Astrocyte of the hippocampus (primary cell): Measurements from ENCODE around the gene PDE9A.

Source experiments
- DNase-seq: peaks from one replicate; pipeline ENCODE4 v3.0.0; 2011; ENCODE audit warnings: low read depth, low spot score

The PDE9A gene

GRCh38 chr21:42755031-42755665, 101.7 kb downstream of the PDE9A start:
- DNase-seq = no peak

- DNase-seq = no peak
These were observed 102.6 kb downstream of the PDE9A start for GRCh38 chr21:42755766-42756579.

DNA sequence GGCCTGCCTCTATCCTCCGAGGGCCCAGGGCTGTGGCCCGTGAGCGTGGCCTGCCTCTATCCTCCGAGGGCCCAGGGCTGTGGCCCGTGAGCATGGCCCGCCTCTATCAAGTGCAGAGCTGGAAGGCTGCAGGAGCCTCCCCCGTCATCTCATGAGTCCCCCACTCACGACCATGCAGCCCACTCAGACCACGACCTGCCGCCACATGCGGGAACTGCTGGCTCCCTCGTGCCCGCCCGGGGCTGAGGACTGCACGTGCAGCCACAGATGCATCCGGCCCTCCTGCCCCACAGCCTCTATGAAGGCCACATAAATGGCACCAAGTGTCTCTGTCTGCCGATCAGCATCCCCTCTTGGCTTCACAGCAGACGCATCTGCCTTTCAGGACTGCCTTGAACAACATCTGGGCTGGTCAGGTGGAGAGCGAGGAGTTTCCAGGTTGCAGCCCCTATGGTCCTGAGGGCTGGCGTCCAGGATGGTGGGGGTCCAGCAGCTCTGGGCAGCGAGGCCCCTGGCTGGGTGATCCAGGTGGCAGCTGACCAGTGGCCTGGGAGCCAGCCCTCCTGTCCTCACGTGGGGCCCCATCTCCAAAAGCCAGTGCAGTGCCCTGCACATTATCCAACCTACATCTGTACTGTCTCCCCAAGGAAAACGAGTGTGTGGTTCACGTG, 103.3 kb downstream of the PDE9A start:
- no peak for DNase-seq

- no peak for DNase-seq
These were observed 104.0 kb downstream of the PDE9A start for GRCh38 chr21:42757422-42757821.

GRCh38 chr21:42757826-42758655, 104.6 kb downstream of the PDE9A start:
- no peak for DNase-seq

DNA sequence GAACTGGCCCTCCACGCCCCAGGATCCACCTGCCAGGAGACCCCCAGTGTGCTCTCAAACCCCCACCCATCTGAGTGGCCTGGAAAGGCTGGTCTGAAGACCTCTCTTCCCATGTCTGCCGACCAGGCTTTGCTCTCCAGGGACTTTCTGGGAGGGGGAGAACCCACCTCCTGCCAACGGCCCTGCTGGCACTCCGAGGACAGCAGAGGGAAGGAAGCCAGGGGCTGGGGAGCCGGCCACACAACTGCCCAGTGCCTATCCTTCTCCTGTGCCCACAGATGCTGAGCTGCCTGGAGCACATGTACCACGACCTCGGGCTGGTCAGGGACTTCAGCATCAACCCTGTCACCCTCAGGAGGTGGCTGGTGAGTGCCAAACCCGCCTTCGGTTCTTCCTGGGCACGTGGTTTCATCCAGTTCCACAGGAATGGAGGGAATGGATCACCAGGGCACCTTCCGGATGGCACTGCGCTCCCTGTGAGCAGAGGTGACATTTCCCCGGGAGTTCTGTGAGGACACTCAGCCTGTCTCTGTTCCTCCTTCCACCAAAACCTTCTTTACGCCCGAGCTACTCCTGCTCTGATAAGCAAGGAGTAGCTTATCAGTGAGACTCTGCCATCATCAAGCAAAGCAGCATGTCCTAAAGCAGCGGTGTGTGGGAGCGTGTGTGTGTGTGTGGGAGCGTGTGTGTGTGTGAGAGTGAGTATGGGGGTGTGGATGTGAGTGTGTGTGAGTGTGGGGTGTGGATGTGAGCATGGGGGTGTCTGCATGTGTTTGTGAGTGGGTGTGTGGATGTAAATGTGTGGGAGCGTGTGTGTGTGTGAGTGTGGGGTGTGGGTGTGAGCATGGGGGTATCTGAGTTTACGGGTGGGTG, 105.5 kb downstream of the PDE9A start:
- DNase-seq = no peak

GRCh38 chr21:42759594-42759927, 106.1 kb downstream of the PDE9A start:
- DNase-seq = no peak

DNA sequence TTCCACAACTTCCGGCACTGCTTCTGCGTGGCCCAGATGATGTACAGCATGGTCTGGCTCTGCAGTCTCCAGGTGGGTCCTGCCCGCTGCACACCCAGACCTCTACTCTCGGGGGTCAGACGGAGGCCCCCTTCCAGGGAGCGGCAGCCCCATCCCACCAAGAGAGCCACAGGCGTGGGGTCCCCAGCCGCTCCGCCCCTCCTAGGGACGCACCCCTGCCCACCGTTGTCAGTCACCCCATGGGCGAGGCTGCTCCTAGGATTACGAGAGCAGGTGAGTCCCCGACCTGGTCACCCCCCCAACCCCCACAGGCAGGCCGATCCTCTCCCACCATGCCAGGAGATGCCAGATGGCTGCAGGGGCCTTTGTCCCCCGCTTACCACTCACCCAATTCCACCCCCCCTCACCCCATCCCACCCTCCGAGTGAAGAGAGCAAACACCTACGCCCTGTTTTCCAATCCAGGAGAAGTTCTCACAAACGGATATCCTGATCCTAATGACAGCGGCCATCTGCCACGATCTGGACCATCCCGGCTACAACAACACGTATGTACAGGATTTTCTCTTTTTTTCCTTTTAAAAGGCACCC, 107.0 kb downstream of the PDE9A start:
- no peak for DNase-seq

- DNase-seq = no peak
These were observed 107.7 kb downstream of the PDE9A start for GRCh38 chr21:42760951-42761751.

DNA sequence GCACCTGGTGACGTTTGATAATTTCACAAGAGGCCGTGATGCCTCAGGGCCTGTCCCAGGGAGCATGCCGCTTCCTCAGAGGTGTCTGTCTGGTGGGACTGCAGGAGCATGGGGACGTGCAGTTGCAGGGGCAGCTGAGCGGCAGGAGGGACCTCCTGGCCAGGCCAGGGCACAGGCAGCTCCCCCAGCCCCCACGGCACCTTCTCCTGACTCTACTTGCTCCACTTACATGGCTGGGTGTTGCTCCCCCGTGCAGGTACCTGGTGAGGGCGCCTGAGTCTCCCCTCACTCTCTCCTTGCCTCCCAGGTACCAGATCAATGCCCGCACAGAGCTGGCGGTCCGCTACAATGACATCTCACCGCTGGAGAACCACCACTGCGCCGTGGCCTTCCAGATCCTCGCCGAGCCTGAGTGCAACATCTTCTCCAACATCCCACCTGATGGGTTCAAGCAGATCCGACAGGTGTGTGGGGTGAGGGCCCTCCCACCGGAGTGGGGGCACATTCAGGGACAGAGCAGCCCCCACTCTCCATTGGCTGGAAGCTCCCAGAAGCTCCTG, 108.4 kb downstream of the PDE9A start:
- DNase-seq = no peak

- DNase-seq = peak; percentile 10
These were observed 110.4 kb downstream of the PDE9A start for GRCh38 chr21:42763581-42764442.

DNA sequence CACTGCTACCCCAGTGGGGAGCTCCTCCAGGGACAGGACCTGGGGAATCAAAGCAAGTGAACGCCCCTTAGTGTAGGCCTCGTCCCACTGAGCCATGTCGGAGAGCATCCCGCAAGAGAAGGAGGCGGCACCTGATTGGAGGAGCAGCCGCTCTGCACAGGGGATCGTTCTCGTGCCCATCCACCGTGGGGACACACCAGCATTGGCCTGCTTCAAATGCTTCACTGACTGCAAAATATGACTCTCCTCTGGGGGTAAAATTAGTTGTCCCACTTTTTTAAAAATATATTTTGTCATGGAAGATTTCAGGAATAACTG, 111.0 kb downstream of the PDE9A start:
- no peak for DNase-seq

DNA sequence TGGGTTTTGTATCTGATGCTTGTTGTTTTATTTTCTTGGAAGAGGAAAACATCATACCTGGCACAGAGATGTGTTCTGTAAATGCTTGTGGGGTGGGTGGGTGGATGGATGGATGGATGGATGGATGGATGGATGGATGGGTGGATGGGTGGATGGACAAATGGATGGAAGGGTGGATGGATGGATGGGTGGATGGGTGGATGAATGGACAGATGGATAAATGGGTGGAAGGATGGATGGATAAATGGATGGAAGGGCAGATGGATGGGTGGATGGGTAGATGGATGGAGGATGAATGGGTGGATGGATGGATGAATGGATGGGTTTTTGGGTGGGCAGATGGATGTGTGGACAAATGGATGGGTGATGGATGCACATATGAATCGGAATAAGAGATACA, 111.5 kb downstream of the PDE9A start:
- no peak for DNase-seq

- no peak for DNase-seq
These were observed 112.2 kb downstream of the PDE9A start for GRCh38 chr21:42765656-42766055.

GRCh38 chr21:42766739-42767560, 113.5 kb downstream of the PDE9A start:
- no peak for DNase-seq

- no peak for DNase-seq
These were observed 114.1 kb downstream of the PDE9A start for GRCh38 chr21:42767561-42767835.

GRCh38 chr21:42768324-42769121, 115.1 kb downstream of the PDE9A start:
- DNase-seq = no peak
